HG03280 (cell line): ENCODE measurements around the gene MOB4.
A peak's percentile ranks its signal among the peaks of the same experiment; 100 is the strongest.
"Not testable (repeated sequence)": the region's sequence is repeated elsewhere in the genome, so short reads cannot be mapped to it uniquely, and the experiment has no call there.

ENCODE experiments used
- ATAC-seq: cut with Tn5 transposase; IDR thresholded peaks from one replicate; pipeline ENCODE4 v1.9.1; 2021; ENCODE audit warnings: mild to moderate bottlenecking, moderate library complexity; ENCODE audit not compliant: unreplicated experiment

MOB4 gene

GRCh38 chr2:197580166-197580565 lies 64.3 kb downstream of the MOB4 start:
- not testable (repeated sequence) for ATAC-seq

DNA sequence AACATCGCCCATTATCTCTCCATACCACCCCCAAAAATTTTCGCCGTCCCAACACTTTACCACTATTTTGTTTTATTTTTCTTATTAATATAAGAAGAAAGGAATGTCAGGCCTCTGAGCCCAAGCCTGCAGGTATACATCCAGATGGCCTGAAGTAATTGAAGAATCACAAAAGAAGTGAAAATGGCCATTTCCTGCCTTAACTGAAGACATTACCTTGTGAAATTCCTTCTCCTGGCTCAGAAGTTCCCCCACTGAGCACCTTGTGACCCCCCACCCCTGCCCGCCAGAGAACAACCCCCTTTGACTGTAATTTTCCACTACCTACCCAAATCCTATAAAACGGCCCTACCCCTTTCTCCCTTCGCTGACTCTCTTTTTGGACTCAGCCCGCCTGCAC lies 71.4 kb downstream of the MOB4 start:
- ATAC-seq: not testable (repeated sequence)

GRCh38 chr2:197591339-197592072 lies 75.6 kb downstream of the MOB4 start:
- ATAC-seq: no peak

GRCh38 chr2:197596766-197597165 lies 80.9 kb downstream of the MOB4 start:
- no peak for ATAC-seq

DNA sequence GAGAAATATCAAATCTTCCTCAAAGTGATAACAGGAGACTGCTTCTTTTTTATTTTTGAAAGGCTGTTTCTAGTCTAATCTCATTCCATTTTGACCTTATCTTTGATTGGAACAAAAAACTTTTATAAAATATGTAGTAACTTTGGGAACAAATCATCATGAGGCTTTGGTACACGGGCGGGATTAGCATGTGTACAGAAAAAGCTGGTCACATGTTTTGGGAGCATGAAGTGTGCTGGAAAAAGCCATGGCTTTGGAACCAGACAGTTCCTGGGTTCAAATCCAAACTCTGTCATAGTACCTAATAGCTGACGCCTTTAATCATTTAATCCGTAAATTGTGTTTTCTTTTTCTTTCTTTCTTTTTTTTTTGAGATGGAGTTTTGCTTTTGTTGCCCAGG lies 81.3 kb downstream of the MOB4 start:
- no peak for ATAC-seq

DNA sequence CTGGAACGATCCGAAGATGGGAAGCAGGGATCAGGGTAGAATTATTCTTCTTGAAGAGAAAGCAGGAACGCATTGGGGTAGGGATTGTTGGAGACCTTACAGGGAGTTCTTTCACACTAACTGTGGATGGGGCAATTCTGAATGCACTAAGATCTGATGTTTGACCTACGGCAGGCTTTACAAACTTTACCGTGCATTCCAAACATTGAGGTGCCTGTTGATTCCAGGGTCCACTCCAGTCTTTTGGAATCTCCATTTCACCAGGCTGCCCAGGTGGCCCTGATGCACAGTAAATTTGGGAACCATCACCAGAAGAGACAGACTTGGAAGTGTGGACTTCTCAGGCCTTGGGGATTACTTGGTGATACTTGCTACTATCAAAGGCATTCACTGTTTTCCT lies 82.6 kb downstream of the MOB4 start:
- ATAC-seq: no peak

DNA sequence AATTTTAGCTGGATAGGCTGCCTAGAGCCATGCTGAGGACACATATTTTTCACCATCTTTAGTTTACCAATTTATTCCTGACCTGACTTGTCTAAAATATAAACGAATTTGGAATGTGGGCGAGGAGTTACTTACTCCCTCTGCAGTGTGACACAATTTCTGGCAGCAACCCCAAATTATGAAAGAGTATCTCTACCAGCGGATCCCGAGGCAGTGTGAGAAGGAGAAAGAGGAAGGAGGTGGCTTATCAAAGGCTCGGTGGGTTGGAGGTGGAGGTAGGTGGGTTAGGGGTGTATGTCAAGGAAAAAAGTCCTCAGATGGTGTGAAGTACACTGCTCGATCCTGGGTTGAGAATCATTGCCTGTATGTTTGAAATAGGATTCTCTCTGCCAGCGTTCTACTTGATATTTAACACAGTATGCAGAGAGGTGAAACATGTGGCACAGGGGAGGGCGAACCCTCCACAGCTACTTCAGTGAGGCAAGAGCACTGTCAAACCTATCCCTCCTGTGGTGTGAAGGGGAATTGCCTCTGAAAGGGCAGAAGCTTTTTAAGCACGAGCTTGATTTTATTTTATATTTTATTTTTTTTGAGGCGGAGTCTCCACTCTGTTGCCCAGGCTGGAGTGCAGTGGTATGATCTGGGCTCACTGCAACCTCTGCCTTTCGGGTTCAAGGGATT lies 83.6 kb downstream of the MOB4 start:
- ATAC-seq: peak; percentile 75

DNA sequence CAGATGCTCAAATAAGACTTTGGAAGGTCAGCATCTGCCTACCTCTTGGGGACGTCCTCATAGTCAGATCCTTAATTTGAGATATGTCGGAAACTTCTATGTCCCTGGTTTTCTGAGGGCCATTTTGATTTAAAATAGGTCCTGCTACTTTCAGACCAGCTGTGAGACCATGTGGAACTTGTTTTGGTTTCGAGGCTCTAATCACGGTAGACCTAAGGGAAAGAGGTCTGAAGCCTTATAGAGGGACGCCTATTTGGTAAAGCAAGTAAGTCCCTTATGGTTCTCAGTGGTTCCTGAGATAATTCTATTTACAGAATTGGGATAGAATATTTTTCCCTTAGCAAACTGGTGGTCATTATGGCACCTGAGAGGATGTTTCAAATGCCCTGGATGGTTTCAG lies 84.4 kb downstream of the MOB4 start:
- ATAC-seq: no peak

GRCh38 chr2:197601726-197602125 lies 85.9 kb downstream of the MOB4 start:
- ATAC-seq: no peak
